SK-N-SH (cell line): ENCODE data around the gene RNF11. TPM values are rescaled to one million over a fixed set of nuclear protein-coding genes. Genes with fewer than 3 reads are reported as not detected.

Experiments
- CTCF ChIA-PET: fragments of 300-600, 350-600 bp; formaldehyde crosslinking; extraction: SDS; loops from one replicate; lab custom pipeline; 2021; lab: Yijun Ruan, JAX
- POLR2A ChIA-PET: fragments of 350-600 bp; sonication (Branson Sonifier 250); formaldehyde crosslinking; extraction: SDS; loops from one replicate; lab custom pipeline; 2020; ENCODE audit warnings: antibody characterized with exemption, inconsistent platforms; lab: Yijun Ruan, JAX
- DNase-seq: peaks from one replicate; pipeline ENCODE4 v3.0.0; 2012
- H2AFZ ChIP-seq: fragments of 200-600 bp; sonication (generic); 2 replicates; pipeline ENCODE4 v1.8.1; 2016; ENCODE audit warnings: antibody characterized with exemption, mild to moderate bottlenecking, low read depth
- H3F3A ChIP-seq: fragments of 200-600 bp; sonication (generic); replicated peaks from 2 replicates; pipeline ENCODE3; 2016; ENCODE audit warnings: antibody characterized with exemption, mild to moderate bottlenecking; ENCODE audit not compliant: insufficient read depth
- H3K27ac ChIP-seq, 2 experiments: fragments of 200-500 bp in 1 of 2; fragments of 200-600 bp in 1 of 2; sonication (Bioruptor generic) in 1 of 2; sonication (generic), shearing (Covaris generic) in 1 of 2; 2 replicates each; pipeline versions ENCODE4 v1.5.1 to v1.6.1; 2014 to 2016; ENCODE audit warnings: low read depth in 2 of 2, inconsistent platforms in 1 of 2, low read length in 1 of 2, mild to moderate bottlenecking in 1 of 2, mixed read lengths in 1 of 2
- H3K27me3 ChIP-seq: fragments of 200-600 bp; sonication (generic), shearing (Covaris generic); 2 replicates; pipeline ENCODE4 v1.6.1; 2016; ENCODE audit warnings: mixed run types; ENCODE audit not compliant: insufficient read depth
- H3K36me3 ChIP-seq, 2 experiments: fragments of 200-500 bp in 1 of 2; fragments of 200-600 bp in 1 of 2; sonication (Bioruptor generic) in 1 of 2; sonication (generic) in 1 of 2; replicated peaks in 1 of 2; 2 replicates each; pipeline versions ENCODE3 to v1.5.1; 2014 to 2016; ENCODE audit warnings: low read length in 1 of 2, mild to moderate bottlenecking in 1 of 2; ENCODE audit not compliant: insufficient read depth in 2 of 2, control insufficient read depth in 1 of 2
- H3K4me1 ChIP-seq, 2 experiments: fragments of 200-500 bp in 1 of 2; fragments of 200-600 bp in 1 of 2; sonication (Bioruptor generic) in 1 of 2; sonication (generic), shearing (Covaris generic) in 1 of 2; 2 replicates each; pipeline versions ENCODE4 v1.5.1 to v1.6.1; 2014 to 2016; ENCODE audit warnings: low read depth in 1 of 2, low read length in 1 of 2, mixed run types in 1 of 2; ENCODE audit not compliant: insufficient read depth in 2 of 2, control insufficient read depth in 1 of 2
- H3K4me2 ChIP-seq: fragments of 200-600 bp; sonication (generic), shearing (Covaris generic); 2 replicates; pipeline ENCODE4 v1.6.1; 2017; ENCODE audit warnings: mixed run types
- H3K4me3 ChIP-seq, 2 experiments: fragments of 200-500 bp in 1 of 2; fragments of 200-600 bp in 1 of 2; sonication (Bioruptor generic) in 1 of 2; sonication (generic), shearing (Covaris generic) in 1 of 2; 2 replicates each; pipeline versions ENCODE4 v1.5.1 to v1.8.1; 2014 to 2016; ENCODE audit warnings: low read depth in 2 of 2, inconsistent platforms in 1 of 2, low read length in 1 of 2, mild to moderate bottlenecking in 1 of 2, mixed read lengths in 1 of 2, moderate library complexity in 1 of 2
- H3K79me2 ChIP-seq: fragments of 200-600 bp; sonication (generic); 2 replicates; pipeline ENCODE4 v1.8.1; 2017; ENCODE audit warnings: mild to moderate bottlenecking; ENCODE audit not compliant: insufficient read depth
- H3K9ac ChIP-seq: fragments of 200-600 bp; sonication (generic); 2 replicates; pipeline ENCODE4 v1.6.1; 2017; ENCODE audit warnings: mixed run types
- H3K9me2 ChIP-seq: fragments of 200-600 bp; sonication (generic); 2 replicates; pipeline ENCODE4 v1.6.1; 2017; ENCODE audit warnings: mixed run types
- H3K9me3 ChIP-seq: fragments of 200-600 bp; sonication (generic); 2 replicates; pipeline ENCODE4 v1.6.1; 2017; ENCODE audit warnings: mixed run types, mild to moderate bottlenecking, moderate library complexity
- H4K20me1 ChIP-seq: fragments of 200-600 bp; sonication (generic); 2 replicates; pipeline ENCODE4 v1.6.1; 2017; ENCODE audit warnings: mild to moderate bottlenecking, mixed run types; ENCODE audit not compliant: insufficient read depth
- ELF1 ChIP-seq: IDR thresholded peaks from 2 replicates; pipeline ENCODE4 v1.4.0; 2012
- EP300 ChIP-seq, 2 experiments: IDR thresholded peaks; 2 replicates each; pipeline versions ENCODE4 v1.4.0 to v1.6.1; 2012; ENCODE audit warnings: borderline replicate concordance in 1 of 2, low read depth in 1 of 2, low read length in 1 of 2
- EZH2phosphoT487 ChIP-seq: fragments of 200-600 bp; sonication (generic); IDR thresholded peaks from 2 replicates; pipeline ENCODE4 v1.6.1; 2017; ENCODE audit warnings: low read depth, mixed run types, mild to moderate bottlenecking, antibody characterized with exemption, moderate library complexity, borderline replicate concordance
- FOSL2 ChIP-seq: IDR thresholded peaks from 2 replicates; pipeline ENCODE4 v1.4.0; 2012; ENCODE audit warnings: low read depth, mild to moderate bottlenecking, moderate library complexity, borderline replicate concordance
- FOXJ3 ChIP-seq: sonication (generic); formaldehyde crosslinking; IDR thresholded peaks from 2 replicates; pipeline ENCODE4 v1.5.1; 2020; ENCODE audit warnings: mild to moderate bottlenecking, missing genetic modification reagents
- FOXM1 ChIP-seq: IDR thresholded peaks from 2 replicates; pipeline ENCODE4 v1.4.0; 2012; ENCODE audit warnings: low read depth, mild to moderate bottlenecking
- JUND ChIP-seq: IDR thresholded peaks from 2 replicates; pipeline ENCODE4 v1.4.0; 2012
- MEF2A ChIP-seq: IDR thresholded peaks from 2 replicates; pipeline ENCODE4 v1.4.0; 2012; ENCODE audit warnings: low read depth, borderline replicate concordance
- MXI1 ChIP-seq: IDR thresholded peaks from 2 replicates; pipeline ENCODE4 v1.6.1; 2012; ENCODE audit warnings: mild to moderate bottlenecking, low read depth, low read length, improper control_type of control experiment
- PBX3 ChIP-seq: IDR thresholded peaks from 2 replicates; pipeline ENCODE4; 2012
- RCOR1 ChIP-seq: fragments of 150-350 bp; IDR thresholded peaks from 2 replicates; pipeline ENCODE4 v1.6.1; 2017; ENCODE audit warnings: antibody characterized with exemption, low read length
- SIN3A ChIP-seq: IDR thresholded peaks from 2 replicates; pipeline ENCODE4 v1.6.1; 2012; ENCODE audit warnings: low read depth, mild to moderate bottlenecking, low read length, moderate library complexity, borderline replicate concordance
- SMC3 ChIP-seq: IDR thresholded peaks from 2 replicates; pipeline ENCODE4 v1.6.1; 2012; ENCODE audit warnings: low read depth, low read length, improper control_type of control experiment
- TCF12 ChIP-seq: IDR thresholded peaks from 2 replicates; pipeline ENCODE4 v1.4.0; 2012
- TEAD4 ChIP-seq: IDR thresholded peaks from 2 replicates; pipeline ENCODE4 v1.4.0; 2012; ENCODE audit warnings: mild to moderate bottlenecking, borderline replicate concordance; ENCODE audit not compliant: insufficient read depth
- USF1 ChIP-seq: IDR thresholded peaks from 2 replicates; pipeline ENCODE4 v1.4.0; 2012; ENCODE audit warnings: low read depth, borderline replicate concordance
- YY1 ChIP-seq: IDR thresholded peaks from 2 replicates; pipeline ENCODE4 v1.4.0; 2012; ENCODE audit warnings: low read depth, mild to moderate bottlenecking
- WGBS: methylation state at CpG from one replicate; pipeline ENCODE4 v1.1.6; 2017; ENCODE audit warnings: low lambda C conversion rate; 5-methylcytosine and 5-hydroxymethylcytosine counted together
- polyA plus RNA-seq, 3 experiments: library from polyadenylated mRNA; depleted of rRNA; stranded (reverse); fragments of >200 nt; gene quantifications; 2 replicates each; pipeline ENCODE4 v1.2.3, GENCODE V29; 2012
- TF ChIP-seq, protein P1 (sequence below): fragments of 150-350 bp; IDR thresholded peaks from 2 replicates; pipeline ENCODE4 v1.6.1; 2017; ENCODE audit warnings: antibody characterized with exemption, low read length, low read depth, borderline replicate concordance
- TF ChIP-seq, protein P2 (sequence below): IDR thresholded peaks from 2 replicates; pipeline ENCODE4 v1.4.0; 2012; ENCODE audit warnings: low read depth
- TF ChIP-seq, protein P3 (sequence below): IDR thresholded peaks from 2 replicates; pipeline ENCODE4 v1.4.0; 2012; ENCODE audit warnings: low read depth, borderline replicate concordance

The RNF11 gene
- polyA plus RNA-seq, 1 of the 3 experiments (the other 2 are of a cell fraction), result 62.5 TPM

- H3K36me3 ChIP-seq, result no peaks in the 10 kb centered on the region
- TF ChIP-seq EP300 (IDR thresholded peaks at IDR 0.05; ENCODE audit: borderline replicate concordance in 1 of 2, low read depth in 1 of 2, low read length in 1 of 2) (no peak), FOXJ3 (CRISPR knock-in tag) (no peak), PBX3 (no peak), TEAD4 (no peak), JUND (no peak), ELF1 (no peak), YY1 (no peak), SMC3 (no peak), EZH2phosphoT487 (no peak)
- TF ChIP-seq, all 33 proteins: peak for 0
- peaks cover 7% of the 10 kb centered on the region for H3F3A ChIP-seq
- H3K9ac ChIP-seq, result no peak overlapping the region
- no peak for DNase-seq
- H3K27me3 ChIP-seq, result no peaks in the 10 kb centered on the region
- no peaks in the 10 kb centered on the region for H4K20me1 ChIP-seq
- 23% methylated on average over 1 of the region's 1 CpG for WGBS
- H3K4me2 ChIP-seq, result no peak overlapping the region
- H2AFZ ChIP-seq, result no peak overlapping the region
- H3K9me2 ChIP-seq, result no peaks in the 10 kb centered on the region
- no peaks in the 10 kb centered on the region for H3K79me2 ChIP-seq
- no peaks in the 10 kb centered on the region for H3K9me3 ChIP-seq
- ChIA-PET CTCF (interaction anchor here (2.4 kb wide), 1 partner anchor 8 kb away, joined by 23 read pairs; no protein-coding TSS in a partner anchor), POLR2A (no interaction called here)
- H3K27ac ChIP-seq, result peak overlapping the region in 1 of 2 experiments; percentile 40; a peak in 2 of 4 replicates
- H3K4me3 ChIP-seq, result no peak overlapping the region
- peaks cover 0 to 3% of the 10 kb centered on the region in 2 experiments; a peak in 1 of 4 replicates for H3K4me1 ChIP-seq
Observed at GRCh38 chr1:51304360-51304759, 68.3 kb downstream of the RNF11 start.

- H2AFZ ChIP-seq, result no peak overlapping the region
- 89% methylated on average over 1 of the region's 4 CpGs for WGBS
- H3K36me3 ChIP-seq, result no peaks in the 10 kb centered on the region
- ChIA-PET CTCF (interaction anchor here (1.2 to 2.4 kb wide), 2 partner anchors 9 to 530 kb away, joined by 3 to 23 read pairs; no protein-coding TSS in a partner anchor), POLR2A (interaction anchor here (1.2 kb wide), 1 partner anchor 10 kb away, joined by 3 read pairs; no protein-coding TSS in a partner anchor)
- peaks cover 0 to 3% of the 10 kb centered on the region in 2 experiments; a peak in 1 of 4 replicates for H3K4me1 ChIP-seq
- no peaks in the 10 kb centered on the region for H3K79me2 ChIP-seq
- no peak overlapping the region for H3K9ac ChIP-seq
- no peaks in the 10 kb centered on the region for H3K9me3 ChIP-seq
- peaks cover 7% of the 10 kb centered on the region for H3F3A ChIP-seq
- TF ChIP-seq EP300 (IDR thresholded peaks at IDR 0.05; ENCODE audit: borderline replicate concordance in 1 of 2, low read depth in 1 of 2, low read length in 1 of 2), result no peak
- TF ChIP-seq, protein P1, sequence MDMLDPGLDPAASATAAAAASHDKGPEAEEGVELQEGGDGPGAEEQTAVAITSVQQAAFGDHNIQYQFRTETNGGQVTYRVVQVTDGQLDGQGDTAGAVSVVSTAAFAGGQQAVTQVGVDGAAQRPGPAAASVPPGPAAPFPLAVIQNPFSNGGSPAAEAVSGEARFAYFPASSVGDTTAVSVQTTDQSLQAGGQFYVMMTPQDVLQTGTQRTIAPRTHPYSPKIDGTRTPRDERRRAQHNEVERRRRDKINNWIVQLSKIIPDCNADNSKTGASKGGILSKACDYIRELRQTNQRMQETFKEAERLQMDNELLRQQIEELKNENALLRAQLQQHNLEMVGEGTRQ, result no peak
- TF ChIP-seq TCF12, result no peak
- no peak for TF ChIP-seq RCOR1
- TF ChIP-seq FOSL2, result no peak
- TF ChIP-seq, protein P2, sequence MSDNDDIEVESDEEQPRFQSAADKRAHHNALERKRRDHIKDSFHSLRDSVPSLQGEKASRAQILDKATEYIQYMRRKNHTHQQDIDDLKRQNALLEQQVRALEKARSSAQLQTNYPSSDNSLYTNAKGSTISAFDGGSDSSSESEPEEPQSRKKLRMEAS, result no peak
- TF ChIP-seq, protein P3, sequence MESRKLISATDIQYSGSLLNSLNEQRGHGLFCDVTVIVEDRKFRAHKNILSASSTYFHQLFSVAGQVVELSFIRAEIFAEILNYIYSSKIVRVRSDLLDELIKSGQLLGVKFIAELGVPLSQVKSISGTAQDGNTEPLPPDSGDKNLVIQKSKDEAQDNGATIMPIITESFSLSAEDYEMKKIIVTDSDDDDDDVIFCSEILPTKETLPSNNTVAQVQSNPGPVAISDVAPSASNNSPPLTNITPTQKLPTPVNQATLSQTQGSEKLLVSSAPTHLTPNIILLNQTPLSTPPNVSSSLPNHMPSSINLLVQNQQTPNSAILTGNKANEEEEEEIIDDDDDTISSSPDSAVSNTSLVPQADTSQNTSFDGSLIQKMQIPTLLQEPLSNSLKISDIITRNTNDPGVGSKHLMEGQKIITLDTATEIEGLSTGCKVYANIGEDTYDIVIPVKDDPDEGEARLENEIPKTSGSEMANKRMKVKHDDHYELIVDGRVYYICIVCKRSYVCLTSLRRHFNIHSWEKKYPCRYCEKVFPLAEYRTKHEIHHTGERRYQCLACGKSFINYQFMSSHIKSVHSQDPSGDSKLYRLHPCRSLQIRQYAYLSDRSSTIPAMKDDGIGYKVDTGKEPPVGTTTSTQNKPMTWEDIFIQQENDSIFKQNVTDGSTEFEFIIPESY, result no peak
- no peak for TF ChIP-seq SMC3
- TF ChIP-seq SIN3A, result no peak
- TF ChIP-seq PBX3, result no peak
- TF ChIP-seq USF1, result no peak
- TF ChIP-seq ELF1, result no peak
- no peak for TF ChIP-seq FOXM1
- no peak for TF ChIP-seq MEF2A
- no peak for TF ChIP-seq MXI1
- TF ChIP-seq, all 33 proteins: peak for 0
- H3K9me2 ChIP-seq, result no peaks in the 10 kb centered on the region
- H3K4me2 ChIP-seq, result no peak overlapping the region
- no peaks in the 10 kb centered on the region for H4K20me1 ChIP-seq
- no peaks in the 10 kb centered on the region for H3K27me3 ChIP-seq
- DNase-seq, result no peak
- H3K27ac ChIP-seq, result no peak overlapping the region
- H3K4me3 ChIP-seq, result no peak overlapping the region
Observed at GRCh38 chr1:51305371-51305823, 69.3 kb downstream of the RNF11 start.
